Neutrophil (primary cell): ENCODE data around the gene ZMYM2.
"Not testable (repeated sequence)": the region's sequence is repeated elsewhere in the genome, so short reads cannot be mapped to it uniquely, and the experiment has no call there.

Experiments
- H3K27ac ChIP-seq: fragments of 200-600 bp; sonication (generic); 2 replicates; pipeline ENCODE4 v1.5.1; 2016; ENCODE audit warnings: mild to moderate bottlenecking, moderate library complexity
- H3K27me3 ChIP-seq: fragments of 200-600 bp; sonication (generic); 2 replicates; pipeline ENCODE4 v1.6.0; 2016; ENCODE audit warnings: mild to moderate bottlenecking
- H3K36me3 ChIP-seq: fragments of 200-600 bp; sonication (generic); 2 replicates; pipeline ENCODE4 v1.5.1; 2017
- H3K4me1 ChIP-seq, 2 experiments: fragments of 200-600 bp in 1 of 2; sonication (generic) in 1 of 2; 1 replicate in 1 of 2; 2 replicates in 1 of 2; pipeline versions ENCODE4 v1.5.1 to v1.6.1; 2013 to 2016; ENCODE audit warnings: low read depth in 1 of 2, low read length in 1 of 2, mild to moderate bottlenecking in 1 of 2, moderate library complexity in 1 of 2; ENCODE audit not compliant: control insufficient read depth in 1 of 2, insufficient read depth in 1 of 2
- H3K4me3 ChIP-seq, 2 experiments: fragments of 200-600 bp in 1 of 2; sonication (generic) in 1 of 2; 1 replicate in 1 of 2; 2 replicates in 1 of 2; pipeline ENCODE4 v1.5.1; 2013 to 2016; ENCODE audit warnings: low read depth in 1 of 2, low read length in 1 of 2, mild to moderate bottlenecking in 1 of 2, moderate library complexity in 1 of 2
- H3K9me3 ChIP-seq: fragments of 200-600 bp; sonication (generic); 2 replicates; pipeline ENCODE4 v1.5.1; 2016
- TF ChIP-seq, protein P1 (sequence below): fragments of 200-600 bp; sonication (generic); IDR thresholded peaks from 2 replicates; pipeline ENCODE4 v1.5.1; 2016; ENCODE audit warnings: antibody characterized with exemption

ZMYM2 gene

DNA sequence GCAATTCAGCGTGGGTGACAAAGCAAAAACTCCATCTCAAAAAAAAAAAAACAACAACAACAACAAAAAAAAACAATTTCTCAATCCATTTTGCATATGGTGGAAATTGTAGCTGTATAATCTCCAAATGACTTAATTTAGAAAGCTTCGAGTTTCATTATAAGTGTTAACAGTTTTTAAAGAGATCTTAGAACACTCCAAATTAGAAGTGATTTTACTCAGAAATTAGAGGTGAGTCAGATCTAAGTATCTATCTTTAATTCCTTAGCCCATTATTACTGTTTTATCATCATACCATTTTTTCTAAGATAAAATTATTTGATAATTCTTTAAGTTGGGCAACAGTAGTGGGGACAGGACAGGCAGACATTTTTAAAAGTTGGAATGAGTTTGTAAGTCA is 60.5 kb downstream of the ZMYM2 start:
- no peaks in the 10 kb centered on the region for H3K4me1 ChIP-seq
- no peak overlapping the region for H3K27ac ChIP-seq
- H3K9me3 ChIP-seq, result no peaks in the 10 kb centered on the region
- TF ChIP-seq, protein P1, sequence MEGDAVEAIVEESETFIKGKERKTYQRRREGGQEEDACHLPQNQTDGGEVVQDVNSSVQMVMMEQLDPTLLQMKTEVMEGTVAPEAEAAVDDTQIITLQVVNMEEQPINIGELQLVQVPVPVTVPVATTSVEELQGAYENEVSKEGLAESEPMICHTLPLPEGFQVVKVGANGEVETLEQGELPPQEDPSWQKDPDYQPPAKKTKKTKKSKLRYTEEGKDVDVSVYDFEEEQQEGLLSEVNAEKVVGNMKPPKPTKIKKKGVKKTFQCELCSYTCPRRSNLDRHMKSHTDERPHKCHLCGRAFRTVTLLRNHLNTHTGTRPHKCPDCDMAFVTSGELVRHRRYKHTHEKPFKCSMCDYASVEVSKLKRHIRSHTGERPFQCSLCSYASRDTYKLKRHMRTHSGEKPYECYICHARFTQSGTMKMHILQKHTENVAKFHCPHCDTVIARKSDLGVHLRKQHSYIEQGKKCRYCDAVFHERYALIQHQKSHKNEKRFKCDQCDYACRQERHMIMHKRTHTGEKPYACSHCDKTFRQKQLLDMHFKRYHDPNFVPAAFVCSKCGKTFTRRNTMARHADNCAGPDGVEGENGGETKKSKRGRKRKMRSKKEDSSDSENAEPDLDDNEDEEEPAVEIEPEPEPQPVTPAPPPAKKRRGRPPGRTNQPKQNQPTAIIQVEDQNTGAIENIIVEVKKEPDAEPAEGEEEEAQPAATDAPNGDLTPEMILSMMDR, result no peak
- peaks cover 26% of the 10 kb centered on the region for H3K36me3 ChIP-seq
- no peak overlapping the region for H3K4me3 ChIP-seq
- no peaks in the 10 kb centered on the region for H3K27me3 ChIP-seq

DNA sequence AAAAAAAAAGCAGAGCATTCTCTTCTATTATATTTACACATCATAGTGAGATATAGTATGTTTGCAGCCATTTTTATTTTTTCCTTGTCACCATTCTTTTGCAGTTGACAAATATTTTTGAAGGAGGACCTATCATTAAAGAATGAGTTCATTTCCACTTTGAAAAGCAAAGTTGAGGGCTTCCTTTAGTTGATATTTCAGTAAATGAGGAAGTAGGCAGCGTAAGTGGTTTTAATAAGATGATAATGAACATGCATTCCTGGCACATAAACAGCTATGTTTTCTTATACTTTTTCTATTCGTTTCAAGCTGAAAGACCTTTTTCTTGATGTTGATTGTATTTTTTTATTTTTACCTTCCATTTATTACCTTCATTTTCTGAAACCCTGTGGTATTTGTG is 66.2 kb downstream of the ZMYM2 start:
- Histone ChIP-seq H3K36me3 (peaks cover 51% of the 10 kb centered on the region), H3K9me3 (no peaks in the 10 kb centered on the region), H3K4me3 (no peak overlapping the region), H3K4me1 (no peaks in the 10 kb centered on the region), H3K27ac (no peak overlapping the region), H3K27me3 (no peaks in the 10 kb centered on the region)
- TF ChIP-seq, protein P1, result no peak

DNA sequence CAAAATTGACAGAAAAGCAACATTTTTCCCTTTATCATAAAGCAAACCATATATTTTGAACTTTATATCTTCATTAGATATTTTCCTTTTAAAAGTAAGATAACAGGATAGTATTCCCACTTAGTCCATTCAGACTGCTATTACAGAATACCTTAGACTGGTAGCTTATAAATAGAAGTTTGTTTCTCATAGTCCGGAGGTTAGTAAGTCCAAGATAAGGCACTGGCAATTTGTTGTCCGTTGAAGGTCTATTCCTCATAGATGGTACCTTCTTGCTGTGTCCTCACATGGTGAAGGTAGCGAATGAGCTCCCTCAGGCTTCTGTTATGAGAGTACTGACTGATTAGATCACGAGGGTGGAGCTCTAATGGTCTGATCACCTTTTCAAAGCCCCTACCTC is 70.4 kb downstream of the ZMYM2 start:
- no peak overlapping the region for H3K27ac ChIP-seq
- H3K36me3 ChIP-seq, result peaks cover 60% of the 10 kb centered on the region
- H3K4me3 ChIP-seq, result no peak overlapping the region
- H3K27me3 ChIP-seq, result no peaks in the 10 kb centered on the region
- TF ChIP-seq, protein P1, result no peak
- H3K4me1 ChIP-seq, result no peaks in the 10 kb centered on the region
- no peaks in the 10 kb centered on the region for H3K9me3 ChIP-seq

DNA sequence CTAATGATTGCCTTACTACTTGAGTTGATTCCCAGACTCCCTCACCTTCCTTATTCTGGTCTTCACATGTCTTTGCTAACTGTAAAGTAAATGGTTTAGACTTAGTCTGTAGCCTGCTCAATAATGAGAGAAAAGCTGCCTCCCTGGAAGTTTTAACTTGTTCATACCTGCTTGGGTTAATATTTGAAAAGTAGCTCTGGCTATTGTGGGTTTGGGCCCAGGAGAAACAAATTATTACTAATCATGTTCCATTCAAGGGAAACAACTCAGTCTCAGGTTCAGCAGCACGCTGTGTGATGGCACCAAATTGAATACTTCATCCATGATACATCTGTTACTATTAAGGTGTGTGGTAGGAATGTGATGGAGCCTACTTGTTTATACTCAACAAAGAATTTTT is 75.0 kb downstream of the ZMYM2 start:
- H3K9me3 ChIP-seq, result no peaks in the 10 kb centered on the region
- H3K4me3 ChIP-seq, result no peak overlapping the region
- TF ChIP-seq, protein P1, result no peak
- peaks cover 85% of the 10 kb centered on the region for H3K36me3 ChIP-seq
- H3K4me1 ChIP-seq, result no peaks in the 10 kb centered on the region
- H3K27me3 ChIP-seq, result no peaks in the 10 kb centered on the region
- no peak overlapping the region for H3K27ac ChIP-seq

DNA sequence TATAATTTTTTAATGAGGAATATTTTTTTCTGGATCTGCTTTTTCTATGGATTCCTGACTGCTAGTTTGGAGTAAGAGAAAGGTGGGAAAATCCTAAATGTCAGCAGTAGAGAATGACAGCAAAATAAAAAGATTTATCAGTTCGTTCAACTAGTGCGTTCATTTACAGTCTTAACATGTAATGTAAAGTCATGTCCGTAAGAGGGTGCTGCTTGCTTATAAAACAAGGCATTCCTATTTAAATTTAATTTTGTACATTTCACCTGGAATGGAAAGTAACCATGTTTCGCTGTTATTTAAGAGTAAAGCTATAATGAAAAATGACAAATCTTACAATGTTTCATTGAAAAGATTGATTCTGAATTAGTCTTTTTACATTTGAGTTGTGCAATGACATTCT is 76.6 kb downstream of the ZMYM2 start:
- peaks cover 77% of the 10 kb centered on the region for H3K36me3 ChIP-seq
- TF ChIP-seq, protein P1, result no peak
- H3K27me3 ChIP-seq, result no peaks in the 10 kb centered on the region
- H3K9me3 ChIP-seq, result no peaks in the 10 kb centered on the region
- H3K27ac ChIP-seq, result no peak overlapping the region
- no peaks in the 10 kb centered on the region for H3K4me1 ChIP-seq
- H3K4me3 ChIP-seq, result no peak overlapping the region

DNA sequence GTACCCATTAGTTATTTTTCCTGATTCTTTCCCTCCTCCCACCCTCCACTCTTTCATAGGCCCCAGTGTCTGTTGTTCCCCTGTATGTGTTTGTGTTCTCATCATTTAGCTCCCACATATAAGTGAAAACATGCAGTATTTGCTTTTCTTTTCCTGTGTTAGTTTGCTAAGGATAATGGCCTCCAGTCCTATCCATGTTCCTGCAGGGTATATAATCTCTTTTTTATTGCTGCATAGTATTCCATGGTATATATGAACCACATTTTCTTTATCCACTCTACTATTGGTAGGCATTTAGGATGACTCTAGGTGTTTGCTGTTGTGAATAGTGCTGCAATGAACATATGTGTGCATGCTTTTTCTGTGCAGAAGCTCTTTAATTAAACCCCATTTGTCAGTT is 79.4 kb downstream of the ZMYM2 start:
- Histone ChIP-seq H3K4me3 (no peak overlapping the region), H3K27me3 (no peaks in the 10 kb centered on the region), H3K9me3 (no peaks in the 10 kb centered on the region), H3K4me1 (peaks cover 4 to 5% of the 10 kb centered on the region in 2 experiments), H3K36me3 (peaks cover 55% of the 10 kb centered on the region), H3K27ac (no peak overlapping the region)
- TF ChIP-seq, protein P1, result no peak

DNA sequence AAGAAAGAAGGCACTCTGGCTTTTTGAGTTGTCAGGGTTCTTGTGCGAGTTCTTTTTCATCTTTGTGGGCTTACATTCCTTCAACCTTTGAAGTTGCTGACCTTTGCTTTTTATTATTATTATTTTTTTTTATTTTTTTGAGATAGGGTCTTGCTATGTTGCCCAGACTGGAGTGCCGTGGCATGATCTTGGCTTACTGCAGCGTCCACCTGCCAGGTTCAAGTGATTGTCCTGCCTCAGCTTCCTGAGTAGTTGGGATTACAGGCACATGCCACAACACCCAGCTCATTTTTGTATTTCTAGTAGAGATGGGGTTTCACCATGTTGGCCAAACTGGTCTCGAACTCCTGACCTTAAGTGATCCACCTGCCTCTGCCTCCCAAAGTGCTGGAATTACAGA is 84.1 kb downstream of the ZMYM2 start:
- not testable (repeated sequence) for H3K27me3 ChIP-seq, H3K9me3 ChIP-seq, H3K4me1 ChIP-seq, H3K27ac ChIP-seq, H3K4me3 ChIP-seq
- peaks cover 34% of the 10 kb centered on the region for H3K36me3 ChIP-seq
